Activated naive CD8-positive, alpha-beta T cell (primary cell): ENCODE results near the gene MLLT1.
"Not testable (repeated sequence)": the region's sequence is repeated elsewhere in the genome, so short reads cannot be mapped to it uniquely, and the experiment has no call there.

Source experiments
- H3K27ac Mint-ChIP-seq: one replicate; pipeline ENCODE4 v1.8.0; 2021; ENCODE audit warnings: mixed read lengths
- H3K27me3 Mint-ChIP-seq: one replicate; pipeline ENCODE4 v1.8.0; 2021; ENCODE audit warnings: mixed read lengths
- H3K36me3 Mint-ChIP-seq: one replicate; pipeline ENCODE4 v1.8.0; 2021; ENCODE audit warnings: mixed read lengths
- H3K4me1 Mint-ChIP-seq: one replicate; pipeline ENCODE4 v1.8.0; 2021; ENCODE audit warnings: low read depth, mixed read lengths
- H3K4me3 Mint-ChIP-seq: one replicate; pipeline ENCODE4 v1.8.0; 2021; ENCODE audit warnings: mild to moderate bottlenecking, mixed read lengths
- H3K9me3 Mint-ChIP-seq: one replicate; pipeline ENCODE4 v1.8.0; 2021; ENCODE audit warnings: low read depth, mixed read lengths

MLLT1 gene

DNA sequence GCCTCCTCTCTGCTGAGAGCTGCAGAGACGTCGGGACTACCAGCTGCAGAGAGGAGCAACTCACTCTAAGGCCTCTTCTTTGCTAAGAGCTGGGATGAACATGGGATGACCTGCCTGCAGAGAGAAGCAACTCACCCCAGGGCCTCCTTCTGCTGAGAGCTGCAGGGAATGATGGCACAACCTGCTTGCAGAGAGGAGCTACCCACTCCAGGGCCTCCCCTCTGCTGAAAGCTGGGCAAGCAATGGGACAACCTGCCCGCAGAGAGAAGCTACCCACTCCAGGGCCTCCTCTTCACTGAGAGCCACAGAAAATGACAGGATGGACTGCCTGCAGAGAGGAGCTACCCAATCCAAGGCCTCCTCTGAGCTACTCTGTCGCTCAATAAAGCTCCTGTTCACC lies 6.9 kb upstream of the MLLT1 start:
- no peak overlapping the region for H3K27ac Mint-ChIP-seq
- H3K4me3 Mint-ChIP-seq: no peak overlapping the region
- H3K27me3 Mint-ChIP-seq: no peaks in the 10 kb centered on the region
- H3K36me3 Mint-ChIP-seq: peaks cover 3% of the 10 kb centered on the region
- H3K9me3 Mint-ChIP-seq: peaks cover 7% of the 10 kb centered on the region
- H3K4me1 Mint-ChIP-seq: no peaks in the 10 kb centered on the region

DNA sequence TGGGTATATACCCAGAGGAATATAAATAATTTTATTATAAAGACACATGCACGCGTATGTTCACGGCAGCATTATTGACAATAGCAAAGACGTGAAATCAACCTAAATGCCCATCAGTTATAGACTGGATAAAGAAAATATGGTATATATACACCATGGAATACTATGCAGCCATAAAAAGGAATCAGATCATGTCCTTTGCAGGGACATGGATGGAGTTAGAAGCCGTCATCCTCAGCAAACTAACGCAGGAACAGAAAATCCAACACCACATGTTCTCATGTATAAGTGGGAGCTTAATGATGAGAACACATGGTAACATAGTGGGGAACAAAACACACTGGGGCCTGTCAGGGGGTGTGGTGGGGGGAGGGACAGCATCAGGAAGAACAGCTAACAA lies 2.6 kb upstream of the MLLT1 start:
- H3K27ac Mint-ChIP-seq, H3K4me3 Mint-ChIP-seq, H3K36me3 Mint-ChIP-seq, H3K9me3 Mint-ChIP-seq, H3K27me3 Mint-ChIP-seq: not testable (repeated sequence)
- peaks cover 19% of the 10 kb centered on the region for H3K4me1 Mint-ChIP-seq

DNA sequence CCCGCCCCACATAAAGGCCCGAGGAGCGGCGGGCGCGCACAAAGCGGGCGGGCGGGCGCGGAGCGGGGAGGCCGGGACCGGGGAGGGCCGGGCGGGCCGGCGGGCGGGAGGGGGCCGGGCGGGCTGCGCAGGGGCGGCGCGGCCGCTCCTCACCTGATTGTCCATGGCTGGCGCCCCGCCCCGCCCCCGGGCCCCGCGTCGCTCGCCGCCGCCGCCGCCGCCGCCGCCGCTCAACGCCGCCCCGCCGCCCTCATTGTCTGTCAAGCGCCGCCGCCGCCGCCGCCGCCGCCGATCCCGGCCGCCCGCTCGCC lies 200 bp downstream of the MLLT1 start:
- no peaks in the 10 kb centered on the region for H3K9me3 Mint-ChIP-seq
- H3K27me3 Mint-ChIP-seq: no peaks in the 10 kb centered on the region
- H3K4me3 Mint-ChIP-seq: no peak overlapping the region
- H3K4me1 Mint-ChIP-seq: peaks cover 42% of the 10 kb centered on the region
- no peaks in the 10 kb centered on the region for H3K36me3 Mint-ChIP-seq
- H3K27ac Mint-ChIP-seq: no peak overlapping the region

DNA sequence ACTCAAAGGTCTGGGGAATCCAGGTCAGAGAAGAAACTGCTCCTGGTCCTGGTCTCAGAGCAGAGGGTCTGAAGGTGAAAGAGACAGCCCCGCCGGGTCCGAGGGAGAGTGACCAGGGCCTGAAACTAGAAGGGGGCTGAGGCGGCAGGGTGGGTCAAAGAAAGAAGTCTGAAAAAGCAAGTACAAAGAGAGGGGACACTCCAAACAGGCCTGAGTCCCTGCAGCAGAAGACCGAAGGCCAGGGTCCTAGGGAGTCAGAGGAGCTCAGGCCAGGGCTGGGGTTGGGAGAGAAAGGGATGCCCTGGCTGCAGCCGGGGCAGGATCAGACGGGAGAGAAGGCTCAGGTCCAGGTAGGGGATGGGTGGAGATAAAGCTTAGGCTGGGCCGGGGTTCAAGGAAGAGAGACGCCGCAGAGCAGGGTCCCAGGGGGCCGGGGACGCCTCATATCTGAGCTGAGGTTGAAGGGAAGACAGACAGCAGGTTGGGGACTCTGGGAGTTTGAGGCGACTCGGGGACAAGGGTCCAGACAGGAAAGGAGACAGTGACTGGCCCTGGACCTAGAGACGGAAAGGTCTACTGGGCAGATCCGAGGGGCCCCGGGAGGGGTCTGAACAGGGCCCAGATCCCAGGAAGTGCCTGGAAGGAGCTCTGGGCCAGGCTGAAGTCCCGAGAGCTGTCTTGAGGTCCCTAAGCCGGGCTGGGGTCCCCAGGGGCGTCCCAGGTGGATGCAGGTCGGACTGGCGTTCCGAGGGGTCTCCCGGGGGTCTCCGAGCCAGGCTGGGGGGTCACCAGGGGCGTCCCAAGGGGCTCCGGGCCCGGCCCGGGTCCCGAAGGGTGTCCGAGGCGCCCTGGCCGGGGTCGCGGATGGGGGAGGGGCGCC lies 795 bp downstream of the MLLT1 start:
- Mint-ChIP-seq H3K27me3 (no peaks in the 10 kb centered on the region), H3K4me3 (peak overlapping the region; percentile 95)

GRCh38 chr19:6278051-6278450 lies 1.7 kb downstream of the MLLT1 start:
- Mint-ChIP-seq H3K36me3 (no peaks in the 10 kb centered on the region), H3K4me1 (peaks cover 50% of the 10 kb centered on the region), H3K9me3 (no peaks in the 10 kb centered on the region), H3K4me3 (peak overlapping the region; percentile 95), H3K27me3 (no peaks in the 10 kb centered on the region), H3K27ac (peak overlapping the region; percentile 92)

More for the DNA sequence above, 795 bp downstream of the MLLT1 start:
- H3K36me3 Mint-ChIP-seq: no peaks in the 10 kb centered on the region
- no peaks in the 10 kb centered on the region for H3K9me3 Mint-ChIP-seq
- peaks cover 45% of the 10 kb centered on the region for H3K4me1 Mint-ChIP-seq
- H3K27ac Mint-ChIP-seq: peak overlapping the region; percentile 92

- H3K27me3 Mint-ChIP-seq: no peaks in the 10 kb centered on the region
- H3K27ac Mint-ChIP-seq: peak overlapping the region; percentile 11
- H3K4me1 Mint-ChIP-seq: peaks cover 59% of the 10 kb centered on the region
- H3K9me3 Mint-ChIP-seq: no peaks in the 10 kb centered on the region
- H3K36me3 Mint-ChIP-seq: no peaks in the 10 kb centered on the region
- H3K4me3 Mint-ChIP-seq: peak overlapping the region; percentile 95
Measured at GRCh38 chr19:6276447-6276846, 3.3 kb downstream of the MLLT1 start.

DNA sequence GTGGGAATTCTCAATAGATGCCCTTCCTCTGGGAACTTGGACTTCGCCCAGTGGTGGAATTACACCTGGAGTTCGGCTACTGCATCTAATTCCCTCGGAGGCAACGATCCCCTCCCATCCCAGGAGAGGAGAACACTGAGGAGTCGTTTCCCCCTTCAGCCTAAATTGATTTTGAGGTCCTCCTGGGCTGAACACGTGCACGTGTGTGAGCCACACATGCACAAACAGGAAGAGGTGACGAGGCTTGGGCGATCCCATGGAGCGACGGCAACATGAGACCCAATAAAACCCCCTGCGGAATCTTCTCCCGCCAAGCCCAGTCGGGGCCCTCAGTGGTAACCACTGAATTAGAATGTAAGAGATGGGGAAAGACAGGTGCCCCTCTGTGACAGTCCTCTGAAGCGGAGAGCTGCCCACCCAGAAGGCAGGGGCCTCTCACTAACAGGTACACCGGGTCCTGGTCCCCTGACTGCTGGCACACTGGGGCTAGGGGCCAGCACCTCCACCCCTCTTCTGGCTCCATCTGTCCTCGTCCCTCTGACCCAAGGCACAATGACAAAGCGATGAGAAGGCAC lies 4.5 kb downstream of the MLLT1 start:
- Mint-ChIP-seq H3K9me3 (no peaks in the 10 kb centered on the region), H3K36me3 (no peaks in the 10 kb centered on the region), H3K4me3 (no peak overlapping the region), H3K27ac (peak overlapping the region; percentile 50), H3K4me1 (peaks cover 60% of the 10 kb centered on the region), H3K27me3 (no peaks in the 10 kb centered on the region)

DNA sequence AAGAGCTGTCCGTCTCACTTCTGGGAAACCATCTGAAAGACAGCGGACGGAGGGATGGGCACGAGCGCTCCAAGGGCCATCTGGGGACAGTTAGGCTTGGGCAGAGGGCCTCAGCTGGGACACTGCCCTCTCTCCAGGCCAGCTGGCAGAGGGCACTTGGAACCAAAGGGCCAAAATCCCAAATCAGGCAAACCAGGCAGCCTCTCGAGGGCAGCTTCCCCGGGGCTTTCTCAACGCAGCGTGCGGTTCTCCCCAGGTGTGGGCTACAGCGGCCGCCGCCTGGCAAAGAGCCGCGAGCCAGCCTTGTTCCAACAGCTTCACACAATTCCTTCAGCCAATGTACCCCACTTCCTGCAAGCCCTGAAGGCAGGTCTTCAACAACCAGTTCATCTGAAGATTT lies 5.0 kb downstream of the MLLT1 start:
- Mint-ChIP-seq H3K27ac (no peak overlapping the region), H3K4me1 (peaks cover 60% of the 10 kb centered on the region), H3K4me3 (no peak overlapping the region), H3K27me3 (no peaks in the 10 kb centered on the region), H3K36me3 (no peaks in the 10 kb centered on the region), H3K9me3 (no peaks in the 10 kb centered on the region)

DNA sequence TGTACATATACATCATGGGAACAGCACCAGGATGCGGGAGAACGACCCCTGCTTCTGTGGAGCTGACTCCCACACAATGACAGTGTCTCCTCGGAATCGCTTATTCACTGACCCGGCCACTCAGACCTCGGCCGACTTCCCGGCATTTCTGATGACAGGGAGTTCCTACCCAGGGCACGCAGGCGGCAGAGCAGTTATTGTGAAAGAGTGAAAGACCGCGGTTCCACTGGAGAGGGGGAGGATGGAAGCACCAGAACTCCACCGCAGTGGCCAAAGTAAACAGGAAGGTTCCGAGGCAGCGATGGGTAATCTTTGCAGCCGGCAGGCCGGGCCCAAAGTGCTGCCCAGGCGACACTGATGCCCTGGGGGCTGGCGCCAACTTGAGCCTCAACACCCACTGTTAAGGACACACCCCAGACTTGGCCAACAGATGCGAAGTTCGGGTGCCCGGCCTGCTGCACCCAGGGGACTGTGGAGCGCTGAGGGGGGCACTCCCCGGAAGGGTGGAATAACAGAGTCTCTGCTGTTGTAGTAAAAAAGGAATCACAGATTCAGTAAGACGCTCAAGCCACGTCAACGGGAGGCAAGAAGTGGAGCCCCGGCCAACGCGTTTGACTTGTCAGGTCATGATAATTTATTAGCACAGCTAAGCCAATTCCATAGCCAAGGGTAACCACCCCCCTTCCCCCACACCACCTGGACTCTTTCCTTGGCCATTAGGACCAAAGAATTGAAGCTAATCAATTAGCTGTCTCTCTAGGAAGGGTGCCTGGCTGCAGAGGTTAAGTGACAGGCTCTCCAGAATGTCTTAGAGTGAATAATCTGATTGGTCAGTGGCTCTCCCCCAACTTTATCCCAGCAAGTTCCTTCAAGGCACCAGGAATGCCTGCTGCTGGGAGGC lies 5.8 kb downstream of the MLLT1 start:
- no peaks in the 10 kb centered on the region for H3K27me3 Mint-ChIP-seq
- H3K4me1 Mint-ChIP-seq: peaks cover 60% of the 10 kb centered on the region
- H3K27ac Mint-ChIP-seq: peak overlapping the region; percentile 54
- no peaks in the 10 kb centered on the region for H3K36me3 Mint-ChIP-seq
- H3K4me3 Mint-ChIP-seq: no peak overlapping the region
- no peaks in the 10 kb centered on the region for H3K9me3 Mint-ChIP-seq

GRCh38 chr19:6272913-6273600 lies 6.7 kb downstream of the MLLT1 start:
- Mint-ChIP-seq H3K36me3 (no peaks in the 10 kb centered on the region), H3K4me3 (no peak overlapping the region), H3K27me3 (no peaks in the 10 kb centered on the region), H3K27ac (peak overlapping the region; percentile 54), H3K4me1 (peaks cover 51% of the 10 kb centered on the region), H3K9me3 (no peaks in the 10 kb centered on the region)

DNA sequence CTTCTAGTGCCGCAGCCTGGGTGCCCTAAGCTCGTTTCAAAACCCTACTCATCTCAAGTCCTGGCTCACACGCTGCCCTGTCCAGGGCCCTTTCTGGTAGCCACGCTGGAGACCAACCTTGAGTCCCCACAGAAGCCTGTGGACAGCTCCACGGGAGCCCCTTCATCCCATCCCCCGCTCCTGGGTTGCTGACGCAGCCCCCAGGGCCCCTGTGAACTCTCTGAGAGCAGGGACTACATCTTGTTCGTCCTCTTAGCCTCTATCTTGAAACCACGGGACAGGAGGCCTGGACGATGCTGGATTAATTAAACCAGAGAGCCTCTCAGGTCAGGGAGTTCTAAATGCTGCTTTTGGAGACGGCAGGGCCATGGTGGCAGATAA lies 7.4 kb downstream of the MLLT1 start:
- H3K4me1 Mint-ChIP-seq: peaks cover 46% of the 10 kb centered on the region

DNA sequence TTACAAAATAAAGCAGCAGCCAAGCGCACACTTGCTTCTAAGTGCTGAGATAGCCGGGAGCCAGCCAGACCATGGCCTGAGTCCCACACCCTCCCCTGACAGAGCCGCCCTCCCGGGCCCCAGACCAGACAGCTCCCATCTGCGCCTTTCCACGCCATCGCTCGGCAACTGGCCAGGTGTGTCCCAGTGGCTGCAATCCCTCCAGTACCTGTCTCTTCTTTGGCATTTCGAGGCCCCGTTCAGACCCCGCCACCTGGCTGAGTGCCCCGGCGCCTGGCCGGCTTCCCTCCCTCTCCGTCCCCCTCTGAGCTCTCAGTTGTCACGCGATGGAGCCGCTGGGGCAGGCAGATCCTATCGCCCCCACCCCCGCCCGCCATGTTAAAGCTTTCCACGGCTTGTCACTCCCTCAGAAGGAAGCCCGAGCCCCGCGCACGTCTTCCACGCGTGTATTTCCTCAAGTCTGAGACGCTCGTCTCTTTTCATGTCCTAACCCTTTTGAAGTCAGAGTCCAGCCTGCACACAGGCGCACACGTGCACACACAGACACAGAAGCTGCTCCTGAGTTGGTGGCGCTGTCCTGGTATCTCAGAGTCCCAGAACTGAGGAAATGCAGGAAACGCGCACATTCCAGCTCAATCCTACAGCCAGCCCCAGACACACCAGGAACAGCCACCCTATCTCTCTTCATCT lies 7.9 kb downstream of the MLLT1 start:
- Mint-ChIP-seq H3K36me3 (no peaks in the 10 kb centered on the region), H3K27ac (peak overlapping the region; percentile 46), H3K27me3 (no peaks in the 10 kb centered on the region), H3K9me3 (no peaks in the 10 kb centered on the region), H3K4me1 (peaks cover 41% of the 10 kb centered on the region), H3K4me3 (no peak overlapping the region)

More for the DNA sequence above, 7.4 kb downstream of the MLLT1 start:
- peak overlapping the region; percentile 46 for H3K27ac Mint-ChIP-seq
- no peaks in the 10 kb centered on the region for H3K27me3 Mint-ChIP-seq
- H3K4me3 Mint-ChIP-seq: no peak overlapping the region
- H3K36me3 Mint-ChIP-seq: no peaks in the 10 kb centered on the region
- H3K9me3 Mint-ChIP-seq: no peaks in the 10 kb centered on the region

GRCh38 chr19:6271251-6271650 lies 8.5 kb downstream of the MLLT1 start:
- Mint-ChIP-seq H3K4me1 (peaks cover 38% of the 10 kb centered on the region), H3K27ac (peak overlapping the region; percentile 13), H3K27me3 (no peaks in the 10 kb centered on the region), H3K4me3 (no peak overlapping the region), H3K36me3 (no peaks in the 10 kb centered on the region), H3K9me3 (no peaks in the 10 kb centered on the region)

GRCh38 chr19:6270822-6271221 lies 9.0 kb downstream of the MLLT1 start:
- no peaks in the 10 kb centered on the region for H3K27me3 Mint-ChIP-seq
- H3K4me1 Mint-ChIP-seq: peaks cover 35% of the 10 kb centered on the region
- H3K36me3 Mint-ChIP-seq: no peaks in the 10 kb centered on the region
- H3K4me3 Mint-ChIP-seq: no peak overlapping the region
- peak overlapping the region; percentile 13 for H3K27ac Mint-ChIP-seq
- no peaks in the 10 kb centered on the region for H3K9me3 Mint-ChIP-seq
